ENCODE results near the gene PLA2G4D.
A peak's percentile ranks its signal among the peaks of the same experiment; 100 is the strongest.

The PLA2G4D gene

GRCh38 chr15:42094512-42094963, at the start of gene PLA2G4D:
PLA2G4D (minus strand) TSS chr15:42094562; CDS start chr15:42094459, 103 bp downstream.
- H3K9me3 Mint-ChIP-seq: peaks cover 3% of the 10 kb centered on the region
- peaks cover 13% of the 10 kb centered on the region for H3K4me1 Mint-ChIP-seq
- no peak within 1 kb of the TSS for H3K27ac Mint-ChIP-seq
- H3K27me3 Mint-ChIP-seq: peaks cover 69% of the 10 kb centered on the region
- no peak for ATAC-seq
- H3K36me3 Mint-ChIP-seq: no peaks in the 10 kb centered on the region
- no peak within 1 kb of the TSS for H3K4me3 Mint-ChIP-seq

- no peaks in the 10 kb centered on the region for H3K4me1 Mint-ChIP-seq
- ATAC-seq: no peak
- no peaks in the 10 kb centered on the region for H3K36me3 Mint-ChIP-seq
- H3K27ac Mint-ChIP-seq: no peak overlapping the region
- peaks cover 17% of the 10 kb centered on the region for H3K27me3 Mint-ChIP-seq
- no peaks in the 10 kb centered on the region for H3K9me3 Mint-ChIP-seq
- H3K4me3 Mint-ChIP-seq: no peak overlapping the region
These were observed 49.0 kb upstream of the PLA2G4D start for GRCh38 chr15:42143356-42143755.

- no peaks in the 10 kb centered on the region for H3K36me3 Mint-ChIP-seq
- no peak overlapping the region for H3K27ac Mint-ChIP-seq
- ATAC-seq: no peak
- no peaks in the 10 kb centered on the region for H3K4me1 Mint-ChIP-seq
- H3K27me3 Mint-ChIP-seq: peaks cover 17% of the 10 kb centered on the region
- H3K4me3 Mint-ChIP-seq: no peak overlapping the region
- no peaks in the 10 kb centered on the region for H3K9me3 Mint-ChIP-seq
These were observed 47.7 kb upstream of the PLA2G4D start for GRCh38 chr15:42141795-42142667.

- Mint-ChIP-seq H3K36me3 (no peaks in the 10 kb centered on the region), H3K9me3 (no peaks in the 10 kb centered on the region), H3K4me1 (no peaks in the 10 kb centered on the region), H3K27ac (no peak overlapping the region), H3K4me3 (no peak overlapping the region), H3K27me3 (peaks cover 17% of the 10 kb centered on the region)
- ATAC-seq: no peak
These were observed 46.9 kb upstream of the PLA2G4D start for GRCh38 chr15:42141246-42141645.

- H3K4me1 Mint-ChIP-seq: no peaks in the 10 kb centered on the region
- ATAC-seq: peak; percentile 40
- H3K27me3 Mint-ChIP-seq: peaks cover 11% of the 10 kb centered on the region
- no peak overlapping the region for H3K27ac Mint-ChIP-seq
- H3K4me3 Mint-ChIP-seq: no peak overlapping the region
- H3K36me3 Mint-ChIP-seq: no peaks in the 10 kb centered on the region
- H3K9me3 Mint-ChIP-seq: no peaks in the 10 kb centered on the region
These were observed 46.2 kb upstream of the PLA2G4D start for GRCh38 chr15:42140383-42141070.

- Mint-ChIP-seq H3K27me3 (peaks cover 2% of the 10 kb centered on the region), H3K4me3 (no peak overlapping the region), H3K27ac (no peak overlapping the region), H3K4me1 (no peaks in the 10 kb centered on the region), H3K36me3 (no peaks in the 10 kb centered on the region), H3K9me3 (no peaks in the 10 kb centered on the region)
- no peak for ATAC-seq
These were observed 45.2 kb upstream of the PLA2G4D start for GRCh38 chr15:42139596-42139995.

GRCh38 chr15:42138968-42139386, 44.6 kb upstream of the PLA2G4D start:
- Mint-ChIP-seq H3K27ac (no peak overlapping the region), H3K27me3 (peaks cover 1% of the 10 kb centered on the region), H3K36me3 (no peaks in the 10 kb centered on the region), H3K9me3 (no peaks in the 10 kb centered on the region), H3K4me3 (no peak overlapping the region), H3K4me1 (no peaks in the 10 kb centered on the region)
- ATAC-seq: no peak

GRCh38 chr15:42138411-42138810, 44.0 kb upstream of the PLA2G4D start:
- Mint-ChIP-seq H3K4me3 (no peak overlapping the region), H3K27ac (no peak overlapping the region), H3K27me3 (peaks cover 7% of the 10 kb centered on the region), H3K9me3 (no peaks in the 10 kb centered on the region), H3K4me1 (no peaks in the 10 kb centered on the region), H3K36me3 (no peaks in the 10 kb centered on the region)
- ATAC-seq: no peak

GRCh38 chr15:42137461-42138261, 43.3 kb upstream of the PLA2G4D start:
- no peak overlapping the region for H3K27ac Mint-ChIP-seq
- no peak for ATAC-seq
- no peaks in the 10 kb centered on the region for H3K9me3 Mint-ChIP-seq
- H3K36me3 Mint-ChIP-seq: no peaks in the 10 kb centered on the region
- H3K4me1 Mint-ChIP-seq: no peaks in the 10 kb centered on the region
- peaks cover 14% of the 10 kb centered on the region for H3K27me3 Mint-ChIP-seq
- no peak overlapping the region for H3K4me3 Mint-ChIP-seq

- peaks cover 26% of the 10 kb centered on the region for H3K27me3 Mint-ChIP-seq
- no peaks in the 10 kb centered on the region for H3K4me1 Mint-ChIP-seq
- no peaks in the 10 kb centered on the region for H3K9me3 Mint-ChIP-seq
- no peaks in the 10 kb centered on the region for H3K36me3 Mint-ChIP-seq
- ATAC-seq: no peak
- H3K4me3 Mint-ChIP-seq: no peak overlapping the region
- H3K27ac Mint-ChIP-seq: no peak overlapping the region
These were observed 42.2 kb upstream of the PLA2G4D start for GRCh38 chr15:42136513-42136912.

- Mint-ChIP-seq H3K4me3 (no peak overlapping the region), H3K36me3 (no peaks in the 10 kb centered on the region), H3K27ac (no peak overlapping the region), H3K4me1 (no peaks in the 10 kb centered on the region), H3K9me3 (no peaks in the 10 kb centered on the region), H3K27me3 (peaks cover 37% of the 10 kb centered on the region)
- ATAC-seq: no peak
These were observed 41.0 kb upstream of the PLA2G4D start for GRCh38 chr15:42135351-42135750.

- no peak overlapping the region for H3K27ac Mint-ChIP-seq
- H3K4me1 Mint-ChIP-seq: no peaks in the 10 kb centered on the region
- H3K36me3 Mint-ChIP-seq: no peaks in the 10 kb centered on the region
- no peak for ATAC-seq
- H3K4me3 Mint-ChIP-seq: no peak overlapping the region
- peaks cover 44% of the 10 kb centered on the region for H3K27me3 Mint-ChIP-seq
- H3K9me3 Mint-ChIP-seq: no peaks in the 10 kb centered on the region
These were observed 40.4 kb upstream of the PLA2G4D start for GRCh38 chr15:42134617-42135245.

- Mint-ChIP-seq H3K27ac (no peak overlapping the region), H3K4me1 (no peaks in the 10 kb centered on the region), H3K36me3 (no peaks in the 10 kb centered on the region), H3K9me3 (no peaks in the 10 kb centered on the region), H3K27me3 (peaks cover 51% of the 10 kb centered on the region), H3K4me3 (no peak overlapping the region)
- ATAC-seq: peak; percentile 64
These were observed 39.6 kb upstream of the PLA2G4D start for GRCh38 chr15:42133886-42134502.

- Mint-ChIP-seq H3K27me3 (peaks cover 57% of the 10 kb centered on the region), H3K4me3 (no peak overlapping the region), H3K36me3 (no peaks in the 10 kb centered on the region), H3K4me1 (no peaks in the 10 kb centered on the region), H3K27ac (no peak overlapping the region), H3K9me3 (no peaks in the 10 kb centered on the region)
- no peak for ATAC-seq
These were observed 39.0 kb upstream of the PLA2G4D start for GRCh38 chr15:42133356-42133755.
